ENCODE results near the gene APP.

- TF ChIP-seq CTCF (conservative IDR thresholded peaks at IDR 0.05), result no peak
- no peak for TF ChIP-seq EZH2 (IDR thresholded peaks at IDR 0.05; ENCODE audit: low read depth)
Observed at GRCh38 chr21:25953659-25954058, 216.9 kb downstream of the APP start.

All from PC-9 (cell line).